GM12878 (cell line): ENCODE data around the gene PLK1. TPM values are rescaled to one million over a fixed set of nuclear protein-coding genes. Genes with fewer than 3 reads are reported as not detected.

Experiments
- BCL3 ChIP-seq: IDR thresholded peaks from 2 replicates; pipeline ENCODE4 v1.6.1; 2011; ENCODE audit warnings: borderline replicate concordance, low read depth, mild to moderate bottlenecking, moderate library complexity, low read length; ENCODE audit not compliant: insufficient read depth, poor library complexity, severe bottlenecking
- BRCA1 ChIP-seq: IDR thresholded peaks from 2 replicates; pipeline ENCODE4 v1.6.1; 2011; ENCODE audit warnings: low read depth, low read length, improper control_type of control experiment
- CREM ChIP-seq: IDR thresholded peaks from 2 replicates; pipeline ENCODE4 v1.6.1; 2014; ENCODE audit warnings: antibody characterized with exemption, low read depth
- E2F4 ChIP-seq: IDR thresholded peaks from 2 replicates; pipeline ENCODE4 v1.6.1; 2012; ENCODE audit warnings: low read depth, low read length, improper control_type of control experiment
- HDAC2 ChIP-seq: fragments of 200-600 bp; sonication (generic); IDR thresholded peaks from 2 replicates; pipeline ENCODE4 v1.6.1; 2017
- KLF5 ChIP-seq: fragments of 450-650 bp; IDR thresholded peaks from 2 replicates; pipeline ENCODE4 v1.6.1; 2014; ENCODE audit warnings: mild to moderate bottlenecking; ENCODE audit not compliant: partially characterized antibody
- MAX ChIP-seq: IDR thresholded peaks from 2 replicates; pipeline ENCODE4 v1.6.1; 2012; ENCODE audit warnings: low read depth, low read length, improper control_type of control experiment
- RELA ChIP-seq: fragments of 450-650 bp; IDR thresholded peaks from 2 replicates; pipeline ENCODE4 v1.8.0; 2014; ENCODE audit warnings: borderline replicate concordance; ENCODE audit not compliant: partially characterized antibody
- YBX1 ChIP-seq: fragments of 450-650 bp; IDR thresholded peaks from 2 replicates; pipeline ENCODE4 v1.6.1; 2016; ENCODE audit warnings: antibody characterized with exemption
- ZZZ3 ChIP-seq: IDR thresholded peaks from 2 replicates; pipeline ENCODE4 v1.6.1; 2011; ENCODE audit warnings: low read depth; ENCODE audit not compliant: control insufficient read depth, insufficient read length
- polyA plus RNA-seq, 11 experiments: library from polyadenylated mRNA; depleted of rRNA in 4 of 11; unstranded in 6 of 11; stranded (reverse) in 5 of 11; fragments of >200 nt; fragmentation: Nextera tagmentation in 4 of 11; fragmentation: Illumina TruSeq in 1 of 11; extraction: Ambion mirVana in 4 of 11; extraction: Trizol in 1 of 11; gene quantifications; 1 replicate in 1 of 11; 2 replicates in 10 of 11; pipeline versions ENCODE4 v1.2.1 to v1.2.3, GENCODE V29; 2011 to 2016; ENCODE audit warnings: inconsistent platforms in 2 of 11, missing spikeins in 2 of 11, low read depth in 1 of 11
- total RNA-seq, 4 experiments: library from RNA; depleted of rRNA in 3 of 4; stranded (reverse); fragments of >200 nt in 3 of 4; fragmentation: Illumina TruSeq in 1 of 4; extraction: Trizol in 1 of 4; gene quantifications; 2 replicates each; pipeline versions ENCODE4 v1.2.1 to v1.2.3, GENCODE V29; 2013 to 2021

Gene PLK1
- total and polyA plus RNA-seq, 10 of the 15 experiments (the other 5 are each of a cell fraction or from before 2014, with no cell fraction given), result 11.3 to 191 (median 84.5) TPM

- peak; percentile 87 for TF ChIP-seq CREM
- TF ChIP-seq BRCA1, result no peak
- TF ChIP-seq YBX1, result no peak
- TF ChIP-seq E2F4, result peak; percentile 84
- TF ChIP-seq HDAC2, result 0 out of 2 replicates have a peak, but pooled peaks have one; percentile 34
- TF ChIP-seq ZZZ3, result no peak
- TF ChIP-seq RELA, result peak; percentile 79
- peak; percentile 88 for TF ChIP-seq KLF5
- TF ChIP-seq BCL3, result no peak
- peak; percentile 92 for TF ChIP-seq MAX
- TF ChIP-seq, all 136 proteins: peak for 79
Measured at GRCh38 chr16:23640931-23641765, 37.5 kb upstream of the PLK1 start, which contains the start of the genes DCTN5 and PALB2 (continued).
